GM18861 (cell line): Measurements from ENCODE around the gene ARID5B.
A peak's percentile ranks its signal among the peaks of the same experiment; 100 is the strongest.

Source experiments
- ATAC-seq: cut with Tn5 transposase; IDR thresholded peaks from one replicate; pipeline ENCODE4 v1.9.1; 2021; ENCODE audit not compliant: unreplicated experiment

The ARID5B gene

GRCh38 chr10:61904733-61905725 lies 3.5 kb downstream of the ARID5B start:
- peak; percentile 47 for ATAC-seq

- ATAC-seq = no peak
Observed at GRCh38 chr10:61905837-61906561, 4.5 kb downstream of the ARID5B start.

DNA sequence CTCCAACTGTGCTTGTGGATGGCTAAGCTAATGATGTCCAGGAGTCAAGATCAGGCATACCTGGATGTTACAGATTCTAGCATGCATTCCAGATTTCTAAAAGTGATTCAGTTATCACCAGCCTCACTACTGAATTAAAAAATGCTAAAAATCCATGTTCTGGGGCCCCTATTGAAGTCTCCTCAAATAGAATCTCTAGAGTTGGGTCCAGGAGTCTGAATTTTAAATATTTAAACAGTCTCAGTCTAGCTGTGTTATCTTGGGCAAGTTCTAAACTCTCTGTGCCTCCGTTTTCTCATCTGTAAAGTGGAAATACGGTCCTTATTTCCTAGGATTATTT lies 5.0 kb downstream of the ARID5B start:
- ATAC-seq = no peak

GRCh38 chr10:61907011-61907410 lies 5.5 kb downstream of the ARID5B start:
- ATAC-seq = no peak

- no peak for ATAC-seq
Observed at GRCh38 chr10:61907587-61907986, 6.1 kb downstream of the ARID5B start.

DNA sequence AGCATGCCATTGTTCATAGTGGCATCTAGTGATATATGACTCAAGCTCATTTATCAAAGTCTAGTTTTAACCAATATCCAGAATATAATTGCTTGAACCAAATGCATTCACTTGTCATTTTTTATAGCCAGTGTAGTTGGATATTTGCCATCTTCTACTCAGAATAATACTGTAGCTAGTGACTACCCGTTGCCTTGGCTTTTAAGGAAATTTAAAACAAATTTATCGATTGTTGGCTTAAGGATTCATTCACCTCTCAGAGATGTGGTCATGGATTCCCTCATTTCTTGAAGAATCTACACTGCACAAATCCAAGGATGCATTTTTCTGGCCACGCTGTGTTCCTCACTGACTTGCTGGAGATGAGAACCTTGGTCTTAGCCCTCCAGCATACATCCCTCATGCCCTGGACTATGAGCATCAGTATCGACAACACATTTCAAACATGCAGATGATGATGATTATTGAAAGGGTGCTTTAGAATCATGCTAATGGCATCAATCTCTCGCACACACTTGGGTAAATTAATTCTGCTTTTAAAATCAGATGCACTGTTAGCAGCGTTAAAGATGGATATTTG lies 8.8 kb downstream of the ARID5B start:
- ATAC-seq = no peak

DNA sequence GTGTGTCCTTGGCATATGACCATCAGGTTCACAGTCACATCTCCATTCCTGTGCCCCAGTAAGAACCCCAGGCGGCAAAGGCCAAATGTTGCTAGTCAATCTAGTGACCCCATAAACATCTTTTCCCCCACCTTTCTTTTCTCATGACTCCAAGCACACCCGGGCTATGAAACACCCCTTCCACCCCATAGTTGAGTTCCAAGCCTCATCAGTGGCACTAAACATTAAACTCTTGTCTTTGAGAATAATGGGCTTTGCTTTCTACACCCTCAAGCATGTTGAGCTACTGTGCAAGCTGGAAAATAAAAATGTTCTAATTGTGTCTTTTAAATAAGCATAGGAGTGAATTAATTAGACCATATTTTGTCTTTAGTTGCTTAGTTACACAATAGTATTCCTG lies 9.4 kb downstream of the ARID5B start:
- ATAC-seq = no peak

- no peak for ATAC-seq
Observed at GRCh38 chr10:61911425-61911824, 9.9 kb downstream of the ARID5B start.

- ATAC-seq = no peak
Observed at GRCh38 chr10:61912981-61913380, 11.5 kb downstream of the ARID5B start.

DNA sequence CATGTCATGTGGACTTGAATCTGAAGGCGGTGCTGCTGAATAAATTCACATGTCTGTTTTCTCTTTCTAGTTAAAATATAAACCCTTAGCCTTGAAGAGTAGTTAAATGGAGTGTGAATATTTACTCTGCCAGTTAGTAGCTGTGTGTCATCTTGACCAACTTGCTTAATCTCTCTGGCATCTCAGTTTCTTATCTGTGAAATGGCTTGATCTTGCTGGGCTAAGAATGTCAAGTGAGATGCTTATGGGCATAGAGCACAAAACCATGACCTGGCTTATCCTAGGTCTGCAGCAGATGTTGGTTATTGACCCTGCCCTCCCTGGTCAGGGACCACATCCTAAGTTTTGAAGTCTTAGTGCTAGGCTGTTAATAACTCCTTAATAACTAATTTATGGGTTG lies 16.6 kb downstream of the ARID5B start:
- no peak for ATAC-seq

- ATAC-seq = no peak
Observed at GRCh38 chr10:61918989-61919388, 17.5 kb downstream of the ARID5B start.

- ATAC-seq = no peak
Observed at GRCh38 chr10:61919646-61920215, 18.2 kb downstream of the ARID5B start.

DNA sequence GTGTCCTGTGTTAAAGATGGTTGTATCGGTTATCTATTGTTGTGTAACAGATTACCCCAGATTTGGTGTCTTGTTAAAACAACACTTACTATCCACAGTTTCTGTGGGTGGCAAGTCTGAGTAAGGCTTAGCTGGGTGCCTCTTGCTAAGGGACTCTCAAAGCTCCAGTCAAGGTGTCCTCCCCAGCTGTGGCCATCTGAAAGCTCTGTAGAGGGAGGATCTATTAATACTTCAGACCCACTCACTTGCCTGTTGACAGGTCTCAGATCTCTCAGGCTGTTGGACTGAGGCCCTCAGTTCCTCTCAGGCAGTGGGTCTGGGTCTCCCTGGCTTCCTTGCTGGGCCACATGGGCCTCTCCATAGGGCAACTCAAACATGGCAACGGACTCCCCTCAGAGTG lies 19.6 kb downstream of the ARID5B start:
- no peak for ATAC-seq

- ATAC-seq = no peak
Observed at GRCh38 chr10:61923210-61923949, 21.9 kb downstream of the ARID5B start.

- ATAC-seq = no peak
Observed at GRCh38 chr10:61923950-61924274, 22.4 kb downstream of the ARID5B start.

GRCh38 chr10:61929555-61929954 lies 28.1 kb downstream of the ARID5B start:
- ATAC-seq = no peak

GRCh38 chr10:61931620-61932332 lies 30.3 kb downstream of the ARID5B start:
- no peak for ATAC-seq

DNA sequence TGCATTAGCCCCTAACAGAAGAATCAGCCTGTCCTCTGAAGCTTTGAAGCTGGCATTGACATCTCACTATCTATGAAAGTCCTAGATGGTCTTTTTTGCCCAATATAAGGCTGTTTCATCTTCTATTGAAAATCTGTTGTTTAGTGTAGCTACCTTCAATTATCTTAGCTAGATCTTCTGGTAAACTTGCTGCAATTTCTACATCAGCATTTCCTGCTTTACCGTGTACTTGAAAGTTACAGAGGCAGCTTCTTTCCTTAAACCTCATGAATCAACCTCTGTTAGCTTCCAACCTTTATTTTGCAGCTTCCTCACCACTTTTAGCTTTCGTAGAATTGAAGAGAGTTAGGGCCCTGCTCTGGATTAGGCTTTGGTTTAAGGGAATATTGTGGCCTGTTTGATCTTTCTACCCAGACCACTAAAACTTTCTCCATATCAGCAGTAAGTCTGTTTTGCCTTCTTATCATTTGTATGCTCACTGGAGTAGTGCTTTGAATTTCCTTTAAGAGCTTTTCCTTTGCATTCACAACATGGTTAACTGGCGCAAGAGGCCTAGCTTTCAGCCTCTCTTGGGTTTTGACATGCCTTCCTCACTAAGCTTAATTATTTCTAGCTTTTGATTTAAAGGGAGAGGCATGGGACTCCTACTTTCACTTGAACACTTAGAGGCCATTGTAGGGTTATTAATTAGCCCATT lies 32.5 kb downstream of the ARID5B start:
- no peak for ATAC-seq

GRCh38 chr10:61935077-61935476 lies 33.6 kb downstream of the ARID5B start:
- no peak for ATAC-seq

DNA sequence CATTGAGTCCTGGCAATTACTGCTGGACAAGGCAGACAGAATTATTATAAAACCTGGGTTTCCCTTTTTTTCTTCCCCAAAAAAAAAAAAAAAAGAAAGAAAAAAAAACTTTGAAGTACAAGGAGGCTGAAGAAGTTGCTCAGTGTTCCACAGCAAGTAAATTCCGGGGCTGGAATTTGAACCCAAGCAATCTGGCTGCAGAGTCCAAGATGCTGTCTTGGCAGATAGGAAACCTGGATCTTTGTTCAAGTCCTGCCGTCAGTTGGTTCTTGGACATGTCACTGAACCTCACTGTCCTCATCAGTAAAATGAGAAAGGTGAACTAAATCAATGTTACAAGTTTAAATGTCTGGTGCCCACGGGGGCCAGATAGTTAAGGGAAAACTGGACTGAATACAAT lies 35.3 kb downstream of the ARID5B start:
- ATAC-seq = no peak
